IMR-90 (cell line): ENCODE data around the gene FAAP100. TPM values are rescaled to one million over a fixed set of nuclear protein-coding genes. Genes with fewer than 3 reads are reported as not detected.

Source experiments
- ATAC-seq: fragments of 200-7000 bp; cut with Tn5 transposase; 2 replicates; pipeline ENCODE4 v1.9.1; 2020; ENCODE audit warnings: low read depth, mild to moderate bottlenecking, moderate library complexity
- BruUV-seq: library from RNA; stranded (reverse); fragments of 400-500 nt; replicated peaks from 2 replicates; lab custom pipeline; 2021; lab: Mats Ljungman, UMichigan
- CTCF ChIA-PET: fragments of 300-600 bp; formaldehyde crosslinking; extraction: SDS; loops from one replicate; lab custom pipeline; 2021; ENCODE audit warnings: antibody characterized with exemption; lab: Yijun Ruan, JAX
- POLR2A ChIA-PET: fragments of 300-600 bp; sonication (Branson Sonifier 250); formaldehyde crosslinking; loops from one replicate; lab custom pipeline; 2022; ENCODE audit warnings: antibody characterized with exemption; ENCODE audit not compliant: unreplicated experiment; lab: Charles Lee
- DNase-seq: peaks from one replicate; pipeline ENCODE4 v3.0.0; 2013
- H2AFZ ChIP-seq: replicated peaks from 2 replicates; pipeline ENCODE3; 2013; ENCODE audit warnings: low read length, mild to moderate bottlenecking; ENCODE audit not compliant: poor library complexity
- H2AK5ac ChIP-seq: 2 replicates; pipeline ENCODE4 v1.6.1; 2013; ENCODE audit warnings: low read depth, low read length, inconsistent platforms
- H2AK9ac ChIP-seq: replicated peaks from 2 replicates; pipeline ENCODE3; 2013; ENCODE audit warnings: mild to moderate bottlenecking, low read depth, low read length, moderate library complexity; ENCODE audit not compliant: poor library complexity
- H2BK120ac ChIP-seq: 2 replicates; pipeline ENCODE4 v1.6.1; 2013; ENCODE audit warnings: low read depth, low read length, inconsistent platforms
- H2BK15ac ChIP-seq: 3 replicates; pipeline ENCODE4 v1.6.1; 2013; ENCODE audit warnings: low read depth, low read length, inconsistent platforms
- H2BK20ac ChIP-seq: 2 replicates; pipeline ENCODE4 v1.6.1; 2013; ENCODE audit warnings: low read depth, mild to moderate bottlenecking, inconsistent platforms, low read length, moderate library complexity
- H2BK5ac ChIP-seq: 2 replicates; pipeline ENCODE4 v1.6.1; 2013; ENCODE audit warnings: mild to moderate bottlenecking, low read depth, low read length, inconsistent platforms; ENCODE audit not compliant: poor library complexity, severe bottlenecking
- H3K14ac ChIP-seq: replicated peaks from 2 replicates; pipeline ENCODE4 v1.6.1; 2013; ENCODE audit warnings: low read depth, low read length, inconsistent platforms
- H3K18ac ChIP-seq: 2 replicates; pipeline ENCODE4 v1.6.1; 2013; ENCODE audit warnings: low read depth, low read length, control low read depth
- H3K23ac ChIP-seq: 2 replicates; pipeline ENCODE4 v1.6.1; 2013; ENCODE audit warnings: low read depth, low read length, inconsistent platforms
- H3K27ac ChIP-seq: 2 replicates; pipeline ENCODE4 v1.5.1; 2013; ENCODE audit warnings: mild to moderate bottlenecking, control low read depth, low read length; ENCODE audit not compliant: insufficient read depth
- H3K27me3 ChIP-seq: 2 replicates; pipeline ENCODE4 v1.6.1; 2013; ENCODE audit warnings: low read length; ENCODE audit not compliant: control insufficient read depth, insufficient read depth
- H3K36me3 ChIP-seq: 2 replicates; pipeline ENCODE4 v1.6.1; 2013; ENCODE audit warnings: low read length, mixed read lengths; ENCODE audit not compliant: control insufficient read depth, insufficient read depth
- H3K4ac ChIP-seq: 2 replicates; pipeline ENCODE4 v1.6.1; 2013; ENCODE audit warnings: low read depth, low read length, inconsistent platforms
- H3K4me1 ChIP-seq: 2 replicates; pipeline ENCODE4 v1.6.1; 2013; ENCODE audit warnings: low read length, mixed read lengths; ENCODE audit not compliant: control insufficient read depth, insufficient read depth
- H3K4me2 ChIP-seq: 2 replicates; pipeline ENCODE4 v1.6.1; 2013; ENCODE audit warnings: low read depth, mild to moderate bottlenecking, control low read depth, low read length, moderate library complexity
- H3K4me3 ChIP-seq: 2 replicates; pipeline ENCODE4 v1.5.1; 2013; ENCODE audit warnings: low read depth, mild to moderate bottlenecking, control low read depth, low read length, moderate library complexity; ENCODE audit not compliant: insufficient read depth
- H3K56ac ChIP-seq: 2 replicates; pipeline ENCODE4 v1.6.1; 2013; ENCODE audit warnings: low read length, inconsistent platforms; ENCODE audit not compliant: insufficient read depth; ENCODE audit errors: extremely low read depth
- H3K79me1 ChIP-seq, 2 experiments: 2 replicates each; pipeline ENCODE4 v1.6.1; 2013; ENCODE audit warnings: low read length in 2 of 2, inconsistent platforms in 1 of 2, low read depth in 1 of 2
- H3K9ac ChIP-seq: 2 replicates; pipeline ENCODE4 v1.6.1; 2013; ENCODE audit warnings: low read depth, low read length, control low read depth
- H3K9me1 ChIP-seq: 2 replicates; pipeline ENCODE4 v1.6.1; 2013; ENCODE audit warnings: low read length, inconsistent platforms; ENCODE audit not compliant: insufficient read depth
- H3K9me3 ChIP-seq: 2 replicates; pipeline ENCODE4 v1.6.1; 2013; ENCODE audit warnings: low read length; ENCODE audit not compliant: control insufficient read depth, insufficient read depth
- H4K20me1 ChIP-seq: 2 replicates; pipeline ENCODE4 v1.6.1; 2013; ENCODE audit warnings: low read length, inconsistent platforms; ENCODE audit not compliant: insufficient read depth
- H4K5ac ChIP-seq: 2 replicates; pipeline ENCODE4 v1.6.1; 2013; ENCODE audit warnings: mild to moderate bottlenecking, low read depth, low read length, control low read depth
- H4K8ac ChIP-seq, 2 experiments: 2 replicates each; pipeline ENCODE4 v1.6.1; 2013; ENCODE audit warnings: low read depth in 2 of 2, low read length in 2 of 2, control low read depth in 1 of 2, inconsistent platforms in 1 of 2
- H4K91ac ChIP-seq: 2 replicates; pipeline ENCODE4 v1.6.1; 2013; ENCODE audit warnings: low read depth, low read length, inconsistent platforms; ENCODE audit not compliant: insufficient read depth
- FOS ChIP-seq: fragments of 150-350 bp; IDR thresholded peaks from 2 replicates; pipeline ENCODE4 v1.6.1; 2016; ENCODE audit warnings: low read depth, low read length
- MAFK ChIP-seq: IDR thresholded peaks from 2 replicates; pipeline ENCODE4 v1.6.1; 2012; ENCODE audit warnings: low read depth, low read length, improper control_type of control experiment
- MXI1 ChIP-seq: IDR thresholded peaks from 2 replicates; pipeline ENCODE4 v1.6.1; 2012; ENCODE audit warnings: low read depth, mild to moderate bottlenecking, low read length, moderate library complexity, borderline replicate concordance
- NFE2L2 ChIP-seq: fragments of 150-350 bp; IDR thresholded peaks from 2 replicates; pipeline ENCODE4 v1.6.1; 2016; ENCODE audit warnings: low read depth, mild to moderate bottlenecking, low read length
- POLR2A ChIP-seq: IDR thresholded peaks from 2 replicates; pipeline ENCODE4 v1.6.1; 2012; ENCODE audit warnings: mild to moderate bottlenecking, low read depth, low read length
- RAD21 ChIP-seq: IDR thresholded peaks from 2 replicates; pipeline ENCODE4 v1.6.1; 2012; ENCODE audit warnings: low read length, improper control_type of control experiment
- RCOR1 ChIP-seq: IDR thresholded peaks from 2 replicates; pipeline ENCODE4 v1.6.1; 2012; ENCODE audit warnings: mild to moderate bottlenecking, low read length, improper control_type of control experiment; ENCODE audit not compliant: insufficient replicate concordance
- WGBS, 2 experiments: methylation state at CpG; one replicate each; pipeline versions ENCODE4 v1.1.5 to v1.1.7; 2013; ENCODE audit warnings: missing lambda C conversion rate in 2 of 2; ENCODE audit not compliant: insufficient read length in 1 of 2; ENCODE audit errors: extremely low coverage in 2 of 2; 5-methylcytosine and 5-hydroxymethylcytosine counted together
- dilution Hi-C: fragments of 300-500 bp; cut with HindIII; formaldehyde crosslinking; loops from one replicate; pipeline ENCODE4 v1.14.3; 2018; ENCODE audit warnings: low sequenced_read_pairs; ENCODE audit not compliant: unreplicated experiment
- in situ Hi-C: fragments of 300-500 bp; cut with MboI; formaldehyde crosslinking; loops from 3 replicates; pipeline ENCODE4 v1.14.3; 2019; ENCODE audit warnings: low sequenced_read_pairs, inconsistent platforms, mixed read lengths
- intact Hi-C: fragments of 100-400 bp; cut with micrococcal nuclease; formaldehyde crosslinking; loops from 2 replicates; pipeline ENCODE4 v1.10.0; 2022
- polyA plus RNA-seq, 3 experiments: library from polyadenylated mRNA; depleted of rRNA; stranded (reverse); fragments of >200 nt; gene quantifications; 2 replicates each; pipeline ENCODE4 v1.2.3, GENCODE V29; 2012; ENCODE audit warnings: low replicate concordance in 1 of 3
- total RNA-seq: library from RNA; depleted of rRNA; stranded (reverse); fragments of >200 nt; gene quantifications from 2 replicates; pipeline ENCODE4 v1.2.3, GENCODE V29; 2012
- TF ChIP-seq, protein P1 (sequence below): conservative IDR thresholded peaks from 2 replicates; pipeline ENCODE4 v1.5.1; 2012; ENCODE audit warnings: mild to moderate bottlenecking, low read depth, low read length, improper control_type of control experiment

The FAAP100 gene
- total and polyA plus RNA-seq, 2 of the 4 experiments (the other 2 are of a cell fraction): 7.9 to 24.8 TPM

DNA sequence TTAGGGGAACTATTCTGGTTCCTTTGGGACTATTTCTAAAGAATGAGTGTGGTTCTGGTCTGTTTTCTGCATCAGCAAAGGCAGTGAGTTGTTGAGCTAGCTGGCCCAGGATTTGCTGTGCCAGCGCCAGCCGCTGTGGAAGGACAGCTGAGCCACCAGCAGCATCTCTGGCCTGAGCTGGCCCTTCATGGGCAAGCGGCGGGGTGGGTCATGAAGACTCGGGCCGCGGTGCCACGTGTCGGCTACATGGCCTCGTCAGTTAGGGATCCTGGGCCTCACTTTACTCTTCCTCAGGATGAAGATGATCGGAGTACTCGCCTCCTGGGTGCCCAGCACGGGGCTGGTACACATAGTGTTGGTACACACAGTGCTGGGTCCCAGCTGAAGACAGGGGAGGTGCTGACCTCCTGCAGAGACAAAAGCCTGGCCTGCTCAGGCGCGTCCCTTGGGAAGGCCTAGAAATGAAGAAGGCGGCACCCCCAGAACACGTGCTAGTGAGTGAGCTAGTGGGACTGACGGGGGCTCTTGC lies 17.9 kb upstream of the FAAP100 start:
- WGBS, 2 experiments: 97% methylated on average over 17 of the region's 18 CpGs; no CpG with 5 or more reads in 1 of the 2 experiments
- Histone ChIP-seq H3K9me3 (no peaks in the 10 kb centered on the region), H2AK5ac (no peak overlapping the region), H3K56ac (no peak overlapping the region), H2AFZ (no peak overlapping the region), H3K14ac (no peak overlapping the region), H4K20me1 (peaks cover 10% of the 10 kb centered on the region), H3K9ac (no peak overlapping the region), H4K5ac (no peak overlapping the region), H3K36me3 (peaks cover 56% of the 10 kb centered on the region), H3K4ac (no peak overlapping the region), H4K8ac (no peak overlapping the region), H3K79me1 (peaks cover 44 to 82% of the 10 kb centered on the region in 2 experiments), H2BK120ac (no peak overlapping the region), H2BK5ac (no peak overlapping the region), H3K18ac (no peak overlapping the region), H3K27ac (no peak overlapping the region), H3K9me1 (peaks cover 35% of the 10 kb centered on the region), H3K4me3 (no peak overlapping the region), H2BK20ac (no peak overlapping the region), H3K27me3 (no peaks in the 10 kb centered on the region), H2BK15ac (no peak overlapping the region), H3K4me1 (peaks cover 23% of the 10 kb centered on the region), H4K91ac (no peak overlapping the region), H3K4me2 (no peak overlapping the region), H3K23ac (no peak overlapping the region), H2AK9ac (no peak overlapping the region)
- BruUV-seq: no TSS peak
- ATAC-seq: no peak
- in situ Hi-C loops (no loop called here), dilution Hi-C loops (no loop called here), intact Hi-C loops (no loop called here)
- CTCF ChIA-PET: no interaction called here
- no peak for TF ChIP-seq MAFK
- TF ChIP-seq, protein P1, sequence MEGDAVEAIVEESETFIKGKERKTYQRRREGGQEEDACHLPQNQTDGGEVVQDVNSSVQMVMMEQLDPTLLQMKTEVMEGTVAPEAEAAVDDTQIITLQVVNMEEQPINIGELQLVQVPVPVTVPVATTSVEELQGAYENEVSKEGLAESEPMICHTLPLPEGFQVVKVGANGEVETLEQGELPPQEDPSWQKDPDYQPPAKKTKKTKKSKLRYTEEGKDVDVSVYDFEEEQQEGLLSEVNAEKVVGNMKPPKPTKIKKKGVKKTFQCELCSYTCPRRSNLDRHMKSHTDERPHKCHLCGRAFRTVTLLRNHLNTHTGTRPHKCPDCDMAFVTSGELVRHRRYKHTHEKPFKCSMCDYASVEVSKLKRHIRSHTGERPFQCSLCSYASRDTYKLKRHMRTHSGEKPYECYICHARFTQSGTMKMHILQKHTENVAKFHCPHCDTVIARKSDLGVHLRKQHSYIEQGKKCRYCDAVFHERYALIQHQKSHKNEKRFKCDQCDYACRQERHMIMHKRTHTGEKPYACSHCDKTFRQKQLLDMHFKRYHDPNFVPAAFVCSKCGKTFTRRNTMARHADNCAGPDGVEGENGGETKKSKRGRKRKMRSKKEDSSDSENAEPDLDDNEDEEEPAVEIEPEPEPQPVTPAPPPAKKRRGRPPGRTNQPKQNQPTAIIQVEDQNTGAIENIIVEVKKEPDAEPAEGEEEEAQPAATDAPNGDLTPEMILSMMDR: no peak
- TF ChIP-seq MXI1: no peak
- no peak for TF ChIP-seq FOS
- TF ChIP-seq RCOR1: no peak
- no peak for TF ChIP-seq POLR2A
- TF ChIP-seq RAD21: no peak
- no peak for TF ChIP-seq NFE2L2
- DNase-seq: no peak
- POLR2A ChIA-PET: no interaction called here
